Endodermal cell (in vitro differentiated cells): ENCODE data around the gene TMEM109. TPM values are rescaled to one million over a fixed set of nuclear protein-coding genes. Genes with fewer than 3 reads are reported as not detected.

Experiments used
- DNase-seq: peaks from one replicate; pipeline ENCODE4 v3.0.0-alpha.2; 2017
- H3K27ac ChIP-seq: 2 replicates; pipeline ENCODE4 v1.5.1; 2013; ENCODE audit warnings: mild to moderate bottlenecking, low read depth, low read length, moderate library complexity
- H3K27me3 ChIP-seq: 2 replicates; pipeline ENCODE4 v1.6.1; 2013; ENCODE audit warnings: mild to moderate bottlenecking, low read length, moderate library complexity; ENCODE audit not compliant: insufficient read depth, control insufficient read depth, poor library complexity, severe bottlenecking
- H3K36me3 ChIP-seq: 2 replicates; pipeline ENCODE4 v1.7.0; 2013; ENCODE audit warnings: mild to moderate bottlenecking, low read length, moderate library complexity; ENCODE audit not compliant: control insufficient read depth, insufficient read depth
- H3K4me1 ChIP-seq: one replicate; pipeline ENCODE4 v1.7.0; 2013; ENCODE audit warnings: low read length; ENCODE audit not compliant: control insufficient read depth, insufficient read depth
- H3K4me3 ChIP-seq: 2 replicates; pipeline ENCODE4 v1.5.1; 2013; ENCODE audit warnings: mild to moderate bottlenecking, low read length, moderate library complexity
- H3K9ac ChIP-seq: 2 replicates; pipeline ENCODE4 v1.6.1; 2013; ENCODE audit warnings: mild to moderate bottlenecking, low read length, moderate library complexity; ENCODE audit not compliant: poor library complexity, severe bottlenecking; ENCODE audit errors: extremely low read depth
- H3K9me3 ChIP-seq: 2 replicates; pipeline ENCODE4 v1.6.1; 2013; ENCODE audit warnings: mild to moderate bottlenecking, low read length, moderate library complexity; ENCODE audit not compliant: control insufficient read depth
- H3K27ac Mint-ChIP-seq: 2 replicates; pipeline ENCODE4 v1.8.0; 2020; ENCODE audit warnings: mixed read lengths
- H3K27me3 Mint-ChIP-seq: 2 replicates; pipeline ENCODE4 v1.8.0; 2021; ENCODE audit warnings: mild to moderate bottlenecking, mixed read lengths; ENCODE audit not compliant: insufficient read depth
- H3K36me3 Mint-ChIP-seq: 2 replicates; pipeline ENCODE4 v1.8.0; 2020; ENCODE audit warnings: low read depth, mixed read lengths
- H3K4me1 Mint-ChIP-seq: 2 replicates; pipeline ENCODE4 v1.8.0; 2020; ENCODE audit warnings: mixed read lengths
- H3K4me3 Mint-ChIP-seq: 2 replicates; pipeline ENCODE4 v1.8.0; 2020; ENCODE audit warnings: mild to moderate bottlenecking, moderate library complexity, mixed read lengths
- H3K9me3 Mint-ChIP-seq: 2 replicates; pipeline ENCODE4 v1.8.0; 2020; ENCODE audit warnings: mild to moderate bottlenecking, mixed read lengths
- WGBS, 2 experiments: methylation state at CpG; one replicate each; pipeline versions ENCODE4 v1.1.5 to v1.1.7; 2013; ENCODE audit warnings: missing lambda C conversion rate in 2 of 2, mixed read lengths in 1 of 2; ENCODE audit not compliant: insufficient coverage in 1 of 2, insufficient read length in 1 of 2; 5-methylcytosine and 5-hydroxymethylcytosine counted together
- total RNA-seq, 2 donors: library from RNA; stranded (reverse); fragmentation: NEBNext Ultra II Directional in 1 of 2; extraction: Animal tissue kit (Norgen Biotek cat#: 25700) in 1 of 2; gene quantifications; 2 replicates in 1 of 2; 3 replicates in 1 of 2; pipeline ENCODE4 v1.2.1, GENCODE V29; 2021
- TF ChIP-seq, protein P1 (sequence below): fragments of 200-600 bp; sonication (generic); conservative IDR thresholded peaks from 2 replicates; pipeline ENCODE4 v1.5.0; 2021; ENCODE audit warnings: antibody characterized with exemption, mild to moderate bottlenecking

TMEM109 gene
- total RNA-seq, 2 donors from 2014 or later: 41.4 to 56.8 TPM

DNA sequence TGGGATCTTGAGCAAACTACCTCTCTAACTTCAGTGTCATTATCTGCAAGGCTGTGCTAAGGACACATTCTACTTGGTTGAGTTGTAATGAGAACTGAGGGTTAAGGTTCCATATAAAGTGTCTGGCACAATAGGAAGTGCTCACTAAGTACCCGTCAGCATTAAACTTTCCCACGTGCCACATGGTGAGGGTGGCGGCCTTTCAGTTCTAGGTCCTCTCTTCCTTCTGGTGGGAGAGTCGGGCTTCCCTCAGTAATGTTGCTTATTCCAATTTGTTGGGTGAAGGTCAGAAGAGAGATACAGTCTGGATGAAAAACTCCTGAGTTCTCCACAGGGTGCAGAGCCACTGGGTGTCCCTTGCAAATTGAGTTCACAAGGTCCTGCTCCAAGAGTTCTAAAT is 52.9 kb downstream of the TMEM109 start:
- Histone ChIP-seq H3K27me3 (peaks cover 16% of the 10 kb centered on the region), H3K9me3 (peaks cover 9% of the 10 kb centered on the region), H3K27ac (no peak overlapping the region), H3K4me1 (no peaks in the 10 kb centered on the region), H3K4me3 (no peak overlapping the region), H3K36me3 (no peaks in the 10 kb centered on the region), H3K9ac (no peak overlapping the region)
- Mint-ChIP-seq H3K9me3 (peaks cover 10% of the 10 kb centered on the region), H3K4me3 (no peak overlapping the region), H3K36me3 (peaks cover 2% of the 10 kb centered on the region), H3K27me3 (peaks cover 25% of the 10 kb centered on the region), H3K27ac (no peak overlapping the region), H3K4me1 (peaks cover 5% of the 10 kb centered on the region)
- TF ChIP-seq, protein P1, sequence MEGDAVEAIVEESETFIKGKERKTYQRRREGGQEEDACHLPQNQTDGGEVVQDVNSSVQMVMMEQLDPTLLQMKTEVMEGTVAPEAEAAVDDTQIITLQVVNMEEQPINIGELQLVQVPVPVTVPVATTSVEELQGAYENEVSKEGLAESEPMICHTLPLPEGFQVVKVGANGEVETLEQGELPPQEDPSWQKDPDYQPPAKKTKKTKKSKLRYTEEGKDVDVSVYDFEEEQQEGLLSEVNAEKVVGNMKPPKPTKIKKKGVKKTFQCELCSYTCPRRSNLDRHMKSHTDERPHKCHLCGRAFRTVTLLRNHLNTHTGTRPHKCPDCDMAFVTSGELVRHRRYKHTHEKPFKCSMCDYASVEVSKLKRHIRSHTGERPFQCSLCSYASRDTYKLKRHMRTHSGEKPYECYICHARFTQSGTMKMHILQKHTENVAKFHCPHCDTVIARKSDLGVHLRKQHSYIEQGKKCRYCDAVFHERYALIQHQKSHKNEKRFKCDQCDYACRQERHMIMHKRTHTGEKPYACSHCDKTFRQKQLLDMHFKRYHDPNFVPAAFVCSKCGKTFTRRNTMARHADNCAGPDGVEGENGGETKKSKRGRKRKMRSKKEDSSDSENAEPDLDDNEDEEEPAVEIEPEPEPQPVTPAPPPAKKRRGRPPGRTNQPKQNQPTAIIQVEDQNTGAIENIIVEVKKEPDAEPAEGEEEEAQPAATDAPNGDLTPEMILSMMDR: no peak
- DNase-seq: no peak
- 90% methylated on average over 2 to 4 of the region's 4 CpGs for WGBS, 2 experiments

DNA sequence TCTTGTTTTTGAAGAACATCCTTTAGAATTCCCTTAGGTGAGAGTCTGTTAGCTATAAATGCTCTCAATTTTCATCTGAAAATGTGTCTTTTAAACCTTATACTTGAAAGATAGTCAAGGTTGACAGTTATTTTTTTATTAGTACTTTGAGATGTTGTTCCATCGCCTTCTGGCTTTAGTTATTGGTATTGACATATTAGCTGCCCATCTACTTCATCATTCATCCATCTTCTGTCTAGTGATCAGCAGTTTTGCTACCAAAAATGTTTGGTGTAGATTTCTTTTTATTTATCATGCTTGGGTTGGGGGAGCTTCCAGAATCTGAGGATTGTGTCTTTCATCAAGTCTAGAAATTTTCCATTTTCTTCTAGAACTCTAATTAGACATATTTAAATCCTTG is 54.3 kb downstream of the TMEM109 start:
- peaks cover 26% of the 10 kb centered on the region for H3K27me3 Mint-ChIP-seq

DNA sequence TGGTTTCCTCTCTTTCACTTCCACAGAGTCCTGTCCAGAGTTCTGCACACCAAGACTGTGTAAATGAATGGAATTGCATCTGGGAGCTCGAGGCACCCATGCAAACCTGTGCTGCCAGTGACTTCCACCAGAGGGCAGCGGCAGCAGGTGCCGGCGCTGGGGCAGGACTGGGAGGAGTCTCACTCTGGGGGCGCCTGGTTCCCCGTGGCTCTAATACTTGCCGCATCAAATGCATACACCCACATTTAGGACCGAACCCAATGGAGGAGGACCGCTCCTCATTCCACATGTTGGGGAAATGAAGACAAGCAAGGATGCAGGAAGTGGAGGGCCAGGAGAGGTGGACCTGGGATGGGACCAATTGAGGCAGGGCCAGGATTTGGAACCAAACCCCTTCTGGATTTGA is 56.4 kb downstream of the TMEM109 start:
- Mint-ChIP-seq H3K9me3 (peaks cover 10% of the 10 kb centered on the region), H3K4me3 (no peak overlapping the region), H3K27ac (no peak overlapping the region), H3K4me1 (peaks cover 5% of the 10 kb centered on the region), H3K36me3 (peaks cover 2% of the 10 kb centered on the region), H3K27me3 (peaks cover 28% of the 10 kb centered on the region)
- peak; percentile 85 for DNase-seq
- H3K4me1 ChIP-seq: no peaks in the 10 kb centered on the region
- no peak overlapping the region for H3K4me3 ChIP-seq
- H3K36me3 ChIP-seq: no peaks in the 10 kb centered on the region
- TF ChIP-seq, protein P1: peak; percentile 90
- WGBS, 2 experiments: 39 to 63% methylated on average over 1 to 9 of the region's 9 CpGs
- peaks cover 9% of the 10 kb centered on the region for H3K9me3 ChIP-seq
- no peak overlapping the region for H3K9ac ChIP-seq
- H3K27ac ChIP-seq: no peak overlapping the region
- peaks cover 24% of the 10 kb centered on the region for H3K27me3 ChIP-seq

More for the DNA sequence above, 54.3 kb downstream of the TMEM109 start:
- TF ChIP-seq, protein P1: no peak
- H3K4me1 ChIP-seq: no peaks in the 10 kb centered on the region
- H3K4me1 Mint-ChIP-seq: peaks cover 5% of the 10 kb centered on the region
- no peaks in the 10 kb centered on the region for H3K36me3 ChIP-seq
- peaks cover 2% of the 10 kb centered on the region for H3K36me3 Mint-ChIP-seq
- no peak overlapping the region for H3K4me3 Mint-ChIP-seq
- DNase-seq: no peak
- no CpG with 5 or more reads among the region's 1 CpG for WGBS, 2 experiments
- peaks cover 10% of the 10 kb centered on the region for H3K9me3 Mint-ChIP-seq
- peaks cover 23% of the 10 kb centered on the region for H3K27me3 ChIP-seq
- H3K27ac ChIP-seq: no peak overlapping the region
- no peak overlapping the region for H3K27ac Mint-ChIP-seq
- peaks cover 9% of the 10 kb centered on the region for H3K9me3 ChIP-seq
- no peak overlapping the region for H3K4me3 ChIP-seq
- no peak overlapping the region for H3K9ac ChIP-seq
